RWPE2 (cell line): ENCODE results near the gene C14orf132.

Experiments used
- ATAC-seq: fragments of 200-7000 bp; cut with Tn5 transposase; 3 replicates; pipeline ENCODE4 v1.9.1; 2021; ENCODE audit warnings: low read depth
- DNase-seq: peaks from one replicate; pipeline ENCODE4 v3.0.0-alpha.2; 2020; ENCODE audit warnings: low spot score
- H3K27ac ChIP-seq: fragments of 450-650 bp; 2 replicates; pipeline ENCODE4 v1.5.1; 2017; ENCODE audit warnings: mild to moderate bottlenecking; ENCODE audit not compliant: poor library complexity, severe bottlenecking
- H3K27me3 ChIP-seq: fragments of 250-450 bp; sonication (Bioruptor Pico); 2 replicates; pipeline ENCODE4 v1.5.1; 2021; ENCODE audit warnings: mild to moderate bottlenecking, moderate library complexity; ENCODE audit not compliant: insufficient read depth, poor library complexity, severe bottlenecking
- H3K36me3 ChIP-seq: fragments of 250-450 bp; sonication (Bioruptor Pico); 2 replicates; pipeline ENCODE4 v1.5.1; 2020; ENCODE audit warnings: low read depth, mild to moderate bottlenecking, moderate library complexity
- H3K4me1 ChIP-seq: fragments of 250-450 bp; sonication (Bioruptor Pico); 2 replicates; pipeline ENCODE4 v1.5.1; 2021; ENCODE audit warnings: mild to moderate bottlenecking, moderate library complexity; ENCODE audit not compliant: insufficient read depth, poor library complexity, severe bottlenecking
- H3K4me3 ChIP-seq: fragments of 250-450 bp; sonication (Bioruptor Pico); 2 replicates; pipeline ENCODE4 v1.5.1; 2021; ENCODE audit warnings: mild to moderate bottlenecking, moderate library complexity; ENCODE audit not compliant: severe bottlenecking
- H3K9me3 ChIP-seq: fragments of 250-450 bp; sonication (Bioruptor Pico); 2 replicates; pipeline ENCODE4 v1.5.1; 2021; ENCODE audit warnings: mild to moderate bottlenecking, moderate library complexity; ENCODE audit not compliant: severe bottlenecking
- TF ChIP-seq, protein P1 (sequence below): fragments of 450-650 bp; IDR thresholded peaks from one replicate; pipeline ENCODE4 v1.5.1; 2017; ENCODE audit warnings: mild to moderate bottlenecking, moderate library complexity; ENCODE audit not compliant: poor library complexity, severe bottlenecking

Gene C14orf132

DNA sequence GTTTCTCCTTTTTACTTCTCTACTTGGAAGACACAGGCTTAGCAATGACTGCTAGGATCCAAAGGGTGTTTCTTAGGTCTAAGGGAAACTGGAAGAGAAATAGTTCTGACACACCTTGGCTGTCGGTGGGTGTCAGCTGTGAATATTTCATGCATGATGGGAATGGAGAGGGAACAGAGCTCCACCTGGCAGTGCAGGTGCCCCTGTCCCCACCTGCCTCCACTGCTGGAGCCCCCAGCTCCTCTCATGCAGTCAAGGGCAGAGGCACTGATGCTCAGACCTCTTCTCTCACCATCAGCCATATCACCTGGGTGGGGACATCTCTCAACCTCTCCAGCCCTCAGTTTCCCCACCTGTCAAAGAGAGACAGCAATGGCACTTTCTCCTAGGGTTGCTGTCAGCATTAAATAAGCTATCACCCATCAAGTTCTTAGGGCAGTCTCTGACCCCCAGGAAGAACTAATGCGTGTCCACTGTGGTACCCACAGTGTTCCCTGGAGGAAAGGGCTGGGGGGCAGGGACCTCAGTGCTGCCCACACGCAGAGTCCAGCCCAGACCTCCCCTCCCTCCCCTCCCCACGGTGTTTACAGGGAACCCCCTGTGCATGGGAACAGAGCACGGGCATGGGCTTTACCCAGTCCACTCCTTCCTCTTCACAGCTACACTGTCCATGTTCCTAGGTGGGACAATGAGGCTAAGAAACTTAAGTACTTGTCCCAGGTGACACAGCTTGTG lies 69.1 kb downstream of the C14orf132 start:
- ATAC-seq = no peak
- Histone ChIP-seq H3K9me3 (peaks cover 2% of the 10 kb centered on the region), H3K4me3 (no peak overlapping the region), H3K36me3 (no peaks in the 10 kb centered on the region), H3K4me1 (peaks cover 9% of the 10 kb centered on the region), H3K27me3 (no peaks in the 10 kb centered on the region), H3K27ac (no peak overlapping the region)
- TF ChIP-seq, protein P1, sequence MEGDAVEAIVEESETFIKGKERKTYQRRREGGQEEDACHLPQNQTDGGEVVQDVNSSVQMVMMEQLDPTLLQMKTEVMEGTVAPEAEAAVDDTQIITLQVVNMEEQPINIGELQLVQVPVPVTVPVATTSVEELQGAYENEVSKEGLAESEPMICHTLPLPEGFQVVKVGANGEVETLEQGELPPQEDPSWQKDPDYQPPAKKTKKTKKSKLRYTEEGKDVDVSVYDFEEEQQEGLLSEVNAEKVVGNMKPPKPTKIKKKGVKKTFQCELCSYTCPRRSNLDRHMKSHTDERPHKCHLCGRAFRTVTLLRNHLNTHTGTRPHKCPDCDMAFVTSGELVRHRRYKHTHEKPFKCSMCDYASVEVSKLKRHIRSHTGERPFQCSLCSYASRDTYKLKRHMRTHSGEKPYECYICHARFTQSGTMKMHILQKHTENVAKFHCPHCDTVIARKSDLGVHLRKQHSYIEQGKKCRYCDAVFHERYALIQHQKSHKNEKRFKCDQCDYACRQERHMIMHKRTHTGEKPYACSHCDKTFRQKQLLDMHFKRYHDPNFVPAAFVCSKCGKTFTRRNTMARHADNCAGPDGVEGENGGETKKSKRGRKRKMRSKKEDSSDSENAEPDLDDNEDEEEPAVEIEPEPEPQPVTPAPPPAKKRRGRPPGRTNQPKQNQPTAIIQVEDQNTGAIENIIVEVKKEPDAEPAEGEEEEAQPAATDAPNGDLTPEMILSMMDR = no peak
- peak; percentile 30 for DNase-seq

DNA sequence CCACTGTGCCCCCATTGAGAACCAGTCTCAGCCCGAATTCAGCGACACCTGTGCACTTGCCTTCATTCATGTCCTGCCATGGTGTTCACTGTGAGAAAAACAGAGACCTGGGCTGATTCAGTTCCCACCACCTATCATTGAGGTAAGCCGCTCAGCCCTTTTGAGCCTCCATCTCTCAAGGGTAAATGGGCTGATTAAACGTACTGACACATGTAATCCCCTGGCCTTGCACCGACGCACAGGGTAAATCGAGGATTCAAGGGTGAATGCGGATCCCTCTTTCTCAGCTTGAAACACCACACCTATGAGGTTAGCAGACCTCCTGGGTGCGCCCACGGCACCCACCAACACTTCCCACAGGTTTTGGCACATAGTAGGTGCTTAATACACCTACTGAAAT lies 69.7 kb downstream of the C14orf132 start:
- no peak overlapping the region for H3K27ac ChIP-seq
- TF ChIP-seq, protein P1 = no peak
- ATAC-seq (no peak), DNase-seq (peak; percentile 12)
- H3K4me1 ChIP-seq = peaks cover 9% of the 10 kb centered on the region
- no peaks in the 10 kb centered on the region for H3K27me3 ChIP-seq
- no peaks in the 10 kb centered on the region for H3K36me3 ChIP-seq
- no peak overlapping the region for H3K4me3 ChIP-seq
- peaks cover 7% of the 10 kb centered on the region for H3K9me3 ChIP-seq

DNA sequence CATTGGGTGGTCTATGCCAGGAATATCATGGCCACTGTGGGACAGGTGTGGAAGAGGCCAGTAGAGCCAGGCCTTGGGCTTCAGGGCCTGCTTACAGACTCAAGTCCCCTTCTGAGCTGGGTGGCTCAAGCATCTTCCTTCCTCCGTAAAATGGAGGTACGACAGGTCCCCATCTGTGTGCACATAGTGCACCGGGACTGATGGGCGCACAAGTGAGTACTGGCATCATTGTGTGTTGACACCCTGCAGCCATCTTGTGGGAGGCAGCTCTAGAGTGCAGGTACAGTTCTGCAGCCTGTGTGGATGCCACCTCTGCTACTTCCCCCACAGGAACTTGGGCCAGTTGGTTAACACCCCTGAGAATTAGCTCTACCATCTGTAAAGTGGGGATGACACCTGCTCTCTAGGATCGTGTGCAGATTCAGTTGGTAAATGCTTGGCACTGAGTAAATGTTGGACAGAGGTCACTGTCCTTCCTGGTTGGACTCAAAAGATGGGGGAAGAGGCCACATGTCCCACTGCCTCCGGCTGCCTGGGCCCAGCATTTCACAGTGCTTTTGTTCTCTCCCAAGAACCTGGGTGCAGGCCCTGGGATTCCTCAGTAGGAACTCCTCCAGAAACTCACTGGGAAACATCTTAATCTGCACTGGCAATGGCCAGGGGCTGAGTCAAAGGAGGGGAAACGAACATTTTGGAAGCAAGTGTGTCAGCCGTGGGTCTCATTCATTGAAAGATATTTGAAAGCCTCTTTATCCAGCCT lies 70.6 kb downstream of the C14orf132 start:
- Histone ChIP-seq H3K27me3 (no peaks in the 10 kb centered on the region), H3K9me3 (peaks cover 12% of the 10 kb centered on the region), H3K4me3 (no peak overlapping the region), H3K36me3 (no peaks in the 10 kb centered on the region), H3K27ac (no peak overlapping the region), H3K4me1 (peaks cover 6% of the 10 kb centered on the region)
- ATAC-seq (no peak), DNase-seq (no peak)
- TF ChIP-seq, protein P1 = no peak

DNA sequence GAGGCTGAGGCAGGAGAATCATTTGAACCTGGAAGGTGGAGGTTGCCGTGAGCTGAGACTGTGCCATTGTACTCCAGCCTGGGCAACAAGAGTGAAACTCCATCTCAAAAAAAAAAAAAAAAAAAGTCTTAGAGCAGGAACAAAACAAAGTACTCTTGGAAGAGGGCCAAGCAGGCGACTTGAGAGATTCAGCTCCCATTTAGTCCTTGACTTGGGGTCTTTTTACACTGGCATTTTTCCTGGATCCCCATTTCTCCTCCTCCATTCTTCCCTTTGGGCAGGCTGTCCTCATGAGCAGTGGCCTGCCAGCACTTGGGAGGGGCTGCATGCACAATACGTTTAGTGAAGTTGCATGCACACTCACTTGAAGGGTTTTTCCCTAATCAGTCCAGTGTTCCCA lies 72.9 kb downstream of the C14orf132 start:
- Histone ChIP-seq H3K27ac (no peak overlapping the region), H3K36me3 (no peaks in the 10 kb centered on the region), H3K27me3 (no peaks in the 10 kb centered on the region), H3K9me3 (peaks cover 14% of the 10 kb centered on the region), H3K4me1 (peaks cover 2% of the 10 kb centered on the region), H3K4me3 (no peak overlapping the region)
- TF ChIP-seq, protein P1 = no peak
- ATAC-seq (no peak), DNase-seq (no peak)
